Effector memory CD8-positive, alpha-beta T cell (primary cell): Measurements from ENCODE around the gene SLC6A17.

Source experiments
- ATAC-seq: fragments of 150-1000 bp; cut with Tn5 transposase; replicated peaks from 2 replicates; pipeline ENCODE4 v1.10.0; 2021; ENCODE audit warnings: mild to moderate bottlenecking, moderate library complexity
- DNase-seq, 3 experiments: peaks; one replicate each; pipeline ENCODE4 v3.0.0; 2021
- H3K27ac Mint-ChIP-seq, 2 donors: one replicate each; pipeline ENCODE4 v1.8.0; 2022; ENCODE audit warnings: mild to moderate bottlenecking in 2 of 2, mixed read lengths in 2 of 2, moderate library complexity in 2 of 2
- H3K27me3 Mint-ChIP-seq, 2 donors: one replicate each; pipeline ENCODE4 v1.8.0; 2022; ENCODE audit warnings: mixed read lengths in 2 of 2
- H3K36me3 Mint-ChIP-seq: one replicate; pipeline ENCODE4 v1.8.0; 2022; ENCODE audit warnings: mild to moderate bottlenecking, moderate library complexity, mixed read lengths; ENCODE audit not compliant: insufficient read depth
- H3K4me1 Mint-ChIP-seq, 2 donors: one replicate each; pipeline ENCODE4 v1.8.0; 2022; ENCODE audit warnings: low read depth in 2 of 2, mixed read lengths in 2 of 2
- H3K4me3 Mint-ChIP-seq, 2 donors: one replicate each; pipeline ENCODE4 v1.8.0; 2022; ENCODE audit warnings: mild to moderate bottlenecking in 2 of 2, mixed read lengths in 2 of 2, moderate library complexity in 2 of 2
- H3K9me3 Mint-ChIP-seq, 2 donors: one replicate each; pipeline ENCODE4 v1.8.0; 2022; ENCODE audit warnings: mixed read lengths in 2 of 2

The SLC6A17 gene

DNA sequence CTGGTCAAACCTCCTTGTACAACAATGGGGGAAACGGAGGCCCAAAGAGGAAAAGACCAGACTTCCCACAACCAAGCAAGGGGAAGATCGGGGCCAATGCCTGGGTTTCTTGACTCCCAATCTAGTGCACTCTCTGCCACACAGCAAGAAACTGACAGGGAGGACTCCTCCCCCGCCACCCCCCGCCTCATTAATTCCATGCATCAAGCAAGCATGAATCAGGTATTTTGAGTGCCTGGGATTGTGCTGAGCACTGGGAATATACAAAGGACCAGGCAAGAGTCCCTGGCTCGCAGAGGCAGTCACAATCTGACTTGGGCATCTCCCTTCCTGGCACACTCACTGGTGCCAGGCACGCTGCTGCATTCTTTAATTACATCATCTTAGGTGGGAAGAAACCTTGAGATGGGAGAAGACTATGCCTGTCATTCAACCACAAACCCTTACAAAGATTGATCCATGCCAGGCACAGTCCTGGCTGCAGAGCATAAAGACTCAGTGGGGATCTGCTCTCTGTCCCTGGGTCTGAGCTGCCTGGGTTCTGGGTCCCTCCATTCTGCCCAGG is 55.4 kb downstream of the SLC6A17 start:
- Mint-ChIP-seq H3K27me3 (no peaks in the 10 kb centered on the region), H3K4me3 (no peak overlapping the region), H3K4me1 (peaks cover 13 to 24% of the 10 kb centered on the region in 2 donors), H3K27ac (no peak overlapping the region), H3K9me3 (no peaks in the 10 kb centered on the region), H3K36me3 (peaks cover 7% of the 10 kb centered on the region)
- no peak for DNase-seq
- ATAC-seq, result no peak

DNA sequence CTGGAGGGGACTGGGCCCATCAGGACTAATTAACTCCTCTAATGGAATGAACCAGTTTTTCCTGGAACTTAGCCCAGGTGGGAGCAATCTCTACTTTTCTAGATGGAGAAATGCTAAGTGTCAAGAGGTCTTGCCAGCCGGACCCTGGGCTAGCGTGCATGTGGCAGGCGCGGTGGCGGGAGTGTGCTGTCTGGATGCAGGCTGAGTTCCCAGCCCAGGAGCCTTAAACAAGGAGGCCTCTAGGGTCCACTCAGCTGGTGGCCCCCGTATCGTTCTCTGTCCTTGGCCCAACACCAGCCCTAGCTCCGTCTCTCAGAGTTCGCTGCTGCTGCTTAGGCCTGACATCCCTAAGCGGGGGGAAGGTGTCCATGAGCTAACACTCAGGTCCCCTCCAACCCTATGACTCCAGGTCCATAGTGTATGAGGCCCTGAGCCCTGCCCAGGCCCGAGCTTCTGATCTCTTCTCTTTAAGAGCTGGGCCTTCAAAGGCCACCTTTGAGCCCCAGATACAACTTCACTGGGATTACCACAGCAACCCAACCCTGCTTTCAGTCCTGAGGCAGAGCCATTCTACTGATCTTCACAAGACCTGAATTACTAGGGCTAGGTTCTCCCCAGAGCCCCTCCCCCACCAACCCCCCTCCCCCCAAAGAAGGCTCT is 56.1 kb downstream of the SLC6A17 start:
- H3K27ac Mint-ChIP-seq, result no peak overlapping the region
- H3K36me3 Mint-ChIP-seq, result peaks cover 12% of the 10 kb centered on the region
- H3K9me3 Mint-ChIP-seq, result no peaks in the 10 kb centered on the region
- no peak for ATAC-seq
- no peaks in the 10 kb centered on the region for H3K27me3 Mint-ChIP-seq
- H3K4me3 Mint-ChIP-seq, result no peak overlapping the region
- DNase-seq, result no peak
- H3K4me1 Mint-ChIP-seq, result peaks cover 18 to 26% of the 10 kb centered on the region in 2 donors

DNA sequence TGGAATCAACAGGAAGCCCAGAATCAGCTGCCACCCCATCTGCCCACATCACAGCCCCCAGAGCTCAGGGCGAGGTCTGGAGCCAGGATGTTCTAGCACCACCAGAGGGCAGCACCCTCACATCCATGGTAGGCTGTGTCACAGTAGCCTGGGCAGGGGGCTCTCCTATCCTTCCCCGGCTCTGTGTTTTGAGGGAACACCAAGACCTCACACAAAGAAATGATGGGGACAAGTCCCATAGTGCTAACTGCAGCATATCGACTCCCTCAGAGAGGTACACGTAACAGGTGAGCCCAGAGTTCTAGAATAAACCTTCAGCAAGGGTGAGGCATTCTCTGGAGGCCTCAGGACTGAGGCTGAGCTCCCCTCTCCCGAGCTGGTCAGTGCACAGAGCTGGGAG is 57.5 kb downstream of the SLC6A17 start:
- no peak overlapping the region for H3K4me3 Mint-ChIP-seq
- H3K27ac Mint-ChIP-seq, result peak overlapping the region in 1 of 2 donors; percentile 27
- ATAC-seq (peak; percentile 16), DNase-seq (peak; percentile 70 to 74 (median 71))
- H3K4me1 Mint-ChIP-seq, result peaks cover 23 to 30% of the 10 kb centered on the region in 2 donors
- peaks cover 16% of the 10 kb centered on the region for H3K36me3 Mint-ChIP-seq
- no peaks in the 10 kb centered on the region for H3K9me3 Mint-ChIP-seq
- H3K27me3 Mint-ChIP-seq, result no peaks in the 10 kb centered on the region

DNA sequence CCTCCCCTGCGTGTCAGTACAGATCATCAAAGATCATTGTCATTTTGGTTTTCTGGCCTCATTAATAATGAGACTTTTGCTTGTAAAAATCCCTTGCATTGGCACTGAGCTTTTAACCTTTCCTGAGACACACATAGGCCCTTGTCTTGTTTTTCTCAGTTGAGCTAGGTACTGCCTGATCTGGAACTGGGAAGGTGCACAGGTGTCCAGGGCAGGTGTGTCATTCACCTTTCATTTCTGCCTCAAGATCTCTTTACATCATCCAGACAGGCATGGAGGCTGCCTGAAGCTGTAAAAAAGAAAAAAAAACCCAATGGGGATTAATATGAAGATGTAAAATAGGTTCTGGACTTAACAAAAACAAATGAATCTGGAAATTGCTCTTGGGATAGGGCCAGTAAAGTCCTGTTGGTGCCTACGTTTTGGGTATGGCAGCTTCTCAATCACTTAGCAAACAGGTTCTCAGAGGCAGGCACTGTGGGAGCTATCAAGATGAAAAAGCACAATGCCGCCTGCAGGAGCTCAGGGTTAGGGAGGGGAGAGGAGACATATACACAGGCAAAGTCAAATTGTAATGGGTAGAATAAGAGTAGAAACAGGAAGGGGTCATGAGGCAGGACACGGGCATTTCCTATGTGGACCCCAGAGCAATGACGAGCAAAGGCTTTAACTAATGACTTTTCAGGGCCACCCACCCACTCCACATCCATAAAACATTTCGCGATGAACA is 58.8 kb downstream of the SLC6A17 start:
- H3K4me3 Mint-ChIP-seq, result peak overlapping the region; percentile 70 to 89
- ATAC-seq (no peak), DNase-seq (no peak)
- H3K4me1 Mint-ChIP-seq, result peaks cover 30 to 33% of the 10 kb centered on the region in 2 donors
- peaks cover 16% of the 10 kb centered on the region for H3K36me3 Mint-ChIP-seq
- H3K9me3 Mint-ChIP-seq, result no peaks in the 10 kb centered on the region
- H3K27ac Mint-ChIP-seq, result peak overlapping the region; percentile 92 to 96
- no peaks in the 10 kb centered on the region for H3K27me3 Mint-ChIP-seq

DNA sequence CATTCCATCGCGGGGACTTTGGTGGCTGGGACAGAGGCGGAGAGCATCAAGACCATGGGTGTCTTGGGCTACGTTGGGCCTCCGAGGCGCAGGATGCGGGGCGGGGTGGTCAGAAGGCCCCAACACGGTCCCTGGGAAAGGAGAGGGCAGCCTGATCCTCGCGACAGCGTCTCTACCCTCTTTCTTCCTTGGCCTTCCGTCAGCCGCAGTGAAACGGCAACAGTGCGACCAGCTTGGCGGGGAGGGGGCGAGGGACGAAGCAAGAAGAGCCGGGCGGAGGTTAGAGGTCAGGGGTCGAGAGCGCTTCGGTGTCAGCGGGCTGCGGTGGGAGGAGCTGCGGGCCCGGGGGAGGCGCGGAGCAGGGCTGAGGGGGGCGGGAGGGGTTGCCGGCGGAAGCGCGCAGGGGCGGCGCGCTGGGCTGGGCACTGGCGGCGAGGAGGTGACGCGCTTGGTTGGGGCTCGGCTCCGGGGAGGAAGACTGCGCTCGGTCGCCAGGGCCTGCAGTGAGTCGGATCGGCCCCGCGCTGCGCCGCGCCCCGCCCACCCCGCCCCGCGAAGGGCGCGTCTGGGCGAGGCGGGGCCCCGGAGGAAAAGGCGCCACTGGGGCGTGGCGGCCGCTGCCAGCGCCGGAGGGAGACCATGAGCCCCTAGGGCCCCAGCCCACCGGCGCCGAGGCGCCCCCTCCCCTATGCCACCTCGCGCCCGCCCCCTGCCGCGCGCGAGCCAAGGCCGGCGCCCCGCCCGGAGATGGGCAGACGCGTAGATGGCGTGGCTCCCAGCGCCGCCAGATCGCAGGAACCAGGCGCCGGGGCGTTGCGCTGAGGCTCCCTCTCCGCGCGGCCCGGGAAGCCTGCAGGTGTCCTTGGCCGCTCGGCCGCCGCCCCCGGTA is 59.7 kb downstream of the SLC6A17 start, which contains the start of gene KCNC4:
KCNC4 (plus strand) TSS at position 600 of the 889 bp plus-strand sequence. CDS start 1,186 bp downstream, outside the sequence.
- H3K4me3 Mint-ChIP-seq, result peak within 1 kb of the TSS; percentile 92 to 93
- ATAC-seq, result peak; percentile 87
- no peaks in the 10 kb centered on the region for H3K27me3 Mint-ChIP-seq
- peak; percentile 81 to 87 (median 85) for DNase-seq
- peaks cover 30 to 33% of the 10 kb centered on the region in 2 donors for H3K4me1 Mint-ChIP-seq
- no peaks in the 10 kb centered on the region for H3K9me3 Mint-ChIP-seq
- peaks cover 16% of the 10 kb centered on the region for H3K36me3 Mint-ChIP-seq
- peak within 1 kb of the TSS; percentile 93 to 96 for H3K27ac Mint-ChIP-seq

DNA sequence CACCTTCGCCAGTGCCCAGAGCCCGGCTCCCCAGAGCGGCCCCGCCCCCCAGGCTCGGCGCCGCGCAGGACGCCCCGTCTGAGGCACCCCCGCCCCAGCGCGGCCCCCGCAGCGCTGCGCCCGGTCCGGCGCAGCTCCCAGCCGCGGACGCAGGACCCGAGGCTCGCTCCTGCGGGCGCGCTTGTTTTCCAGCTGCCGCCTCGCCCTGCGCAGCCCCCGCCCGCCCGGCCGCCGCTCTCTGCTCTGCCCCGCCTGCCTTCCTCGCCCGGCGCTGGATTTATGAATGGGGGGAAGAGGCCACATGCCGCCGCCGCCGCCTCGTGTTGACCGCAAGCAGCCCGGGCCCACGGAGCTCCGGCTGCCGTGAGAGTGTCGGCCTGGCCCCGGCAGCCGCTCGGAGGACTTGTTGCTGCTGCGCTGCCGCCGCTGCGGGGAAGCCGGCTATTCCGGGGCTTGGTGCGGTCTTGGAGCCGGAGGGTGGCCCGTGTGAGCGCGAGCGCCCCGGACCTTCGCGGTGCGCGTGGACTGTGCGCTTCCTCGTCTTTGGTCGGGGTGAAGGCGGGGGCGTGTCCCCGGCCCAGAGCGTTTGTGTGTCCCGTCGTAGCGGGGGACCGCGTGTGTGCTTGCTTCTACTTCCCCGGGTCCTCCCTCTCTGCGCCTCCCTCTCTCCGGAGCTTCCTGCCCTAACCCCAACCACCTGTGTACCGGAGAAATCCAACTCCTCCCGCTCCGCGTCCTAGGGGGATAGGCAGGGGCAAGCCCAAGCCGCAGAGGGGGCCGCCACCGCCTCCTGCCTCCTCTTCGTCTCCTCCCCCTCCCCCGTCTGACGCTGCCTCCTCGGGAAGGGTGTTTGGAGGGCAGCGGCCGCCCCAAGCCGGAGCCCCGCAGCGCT is 60.6 kb downstream of the SLC6A17 start:
- H3K9me3 Mint-ChIP-seq, result no peaks in the 10 kb centered on the region
- peak; percentile 37 to 44 (median 42) for DNase-seq
- H3K27me3 Mint-ChIP-seq, result no peaks in the 10 kb centered on the region
- peaks cover 30 to 33% of the 10 kb centered on the region in 2 donors for H3K4me1 Mint-ChIP-seq
- ATAC-seq, result peak; percentile 23
- H3K27ac Mint-ChIP-seq, result peak overlapping the region; percentile 90 to 93
- peaks cover 16% of the 10 kb centered on the region for H3K36me3 Mint-ChIP-seq
- H3K4me3 Mint-ChIP-seq, result peak overlapping the region; percentile 92 to 93

DNA sequence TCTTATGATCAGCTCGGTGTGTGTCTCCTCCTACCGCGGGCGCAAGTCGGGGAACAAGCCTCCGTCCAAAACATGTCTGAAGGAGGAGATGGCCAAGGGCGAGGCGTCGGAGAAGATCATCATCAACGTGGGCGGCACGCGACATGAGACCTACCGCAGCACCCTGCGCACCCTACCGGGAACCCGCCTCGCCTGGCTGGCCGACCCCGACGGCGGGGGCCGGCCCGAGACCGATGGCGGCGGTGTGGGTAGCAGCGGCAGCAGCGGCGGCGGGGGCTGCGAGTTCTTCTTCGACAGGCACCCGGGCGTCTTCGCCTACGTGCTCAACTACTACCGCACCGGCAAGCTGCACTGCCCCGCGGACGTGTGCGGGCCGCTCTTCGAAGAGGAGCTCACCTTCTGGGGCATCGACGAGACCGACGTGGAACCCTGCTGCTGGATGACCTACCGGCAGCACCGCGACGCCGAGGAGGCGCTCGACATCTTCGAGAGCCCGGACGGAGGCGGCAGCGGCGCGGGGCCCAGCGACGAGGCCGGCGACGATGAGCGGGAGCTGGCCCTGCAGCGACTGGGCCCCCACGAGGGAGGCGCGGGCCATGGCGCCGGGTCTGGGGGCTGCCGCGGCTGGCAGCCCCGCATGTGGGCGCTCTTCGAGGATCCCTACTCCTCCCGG is 61.3 kb downstream of the SLC6A17 start:
- Mint-ChIP-seq H3K27ac (peak overlapping the region; percentile 90 to 93), H3K27me3 (no peaks in the 10 kb centered on the region), H3K4me3 (peak overlapping the region; percentile 92 to 93), H3K36me3 (peaks cover 16% of the 10 kb centered on the region), H3K9me3 (no peaks in the 10 kb centered on the region), H3K4me1 (peaks cover 30 to 33% of the 10 kb centered on the region in 2 donors)
- ATAC-seq (peak; percentile 4), DNase-seq (peak in 2 of 3 experiments; percentile 17 to 24)

DNA sequence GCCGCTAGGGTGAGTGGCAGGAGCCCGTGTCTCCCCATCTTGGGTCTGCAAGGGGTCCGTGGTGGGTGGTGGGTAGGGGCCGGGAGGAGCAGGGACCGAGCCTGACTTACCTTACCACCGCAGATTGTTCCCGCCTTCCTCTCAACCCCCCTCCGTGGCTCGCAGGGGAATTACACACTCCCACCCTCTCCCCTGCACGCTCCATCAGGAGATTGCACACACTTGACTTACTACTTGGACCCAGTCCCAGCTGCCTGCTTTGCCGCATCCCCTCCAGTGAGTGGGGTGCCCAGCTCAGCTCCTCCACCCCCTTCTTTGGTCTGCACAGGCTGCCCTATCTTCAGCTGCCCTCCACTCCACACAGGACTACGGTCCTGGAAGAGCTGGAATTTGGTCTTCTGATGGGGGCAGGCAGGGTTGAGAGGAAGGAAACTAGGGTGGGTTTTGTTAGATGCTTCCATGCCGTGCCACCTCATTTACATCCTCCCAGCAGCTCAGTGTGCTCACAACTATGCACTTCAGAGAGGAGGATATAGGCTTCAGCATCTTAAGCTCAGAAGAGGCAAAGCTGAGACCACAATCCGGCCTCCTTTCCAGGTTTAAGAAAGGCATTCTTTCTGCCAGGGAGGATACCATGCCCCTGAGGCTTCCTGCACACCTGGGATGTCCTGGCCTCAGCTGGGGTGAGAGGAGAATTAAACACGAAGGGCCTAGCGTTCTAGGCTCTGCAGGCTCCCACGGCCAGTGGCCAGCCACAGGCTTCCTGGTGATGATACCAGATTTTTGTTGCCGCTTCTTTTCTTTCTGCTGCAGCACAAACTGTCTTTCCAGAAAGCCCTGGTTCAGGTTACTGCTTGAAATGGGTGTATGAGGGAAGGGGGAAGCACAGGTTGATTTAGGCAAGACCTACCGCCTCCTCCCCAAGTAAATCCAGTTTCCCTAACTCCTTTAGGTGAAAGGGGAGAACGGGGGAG is 62.2 kb downstream of the SLC6A17 start:
- DNase-seq (no peak), ATAC-seq (no peak)
- H3K9me3 Mint-ChIP-seq, result no peaks in the 10 kb centered on the region
- H3K36me3 Mint-ChIP-seq, result peaks cover 14% of the 10 kb centered on the region
- peak overlapping the region; percentile 83 to 93 for H3K4me3 Mint-ChIP-seq
- H3K27ac Mint-ChIP-seq, result no peak overlapping the region
- H3K27me3 Mint-ChIP-seq, result no peaks in the 10 kb centered on the region
- H3K4me1 Mint-ChIP-seq, result peaks cover 26 to 31% of the 10 kb centered on the region in 2 donors

DNA sequence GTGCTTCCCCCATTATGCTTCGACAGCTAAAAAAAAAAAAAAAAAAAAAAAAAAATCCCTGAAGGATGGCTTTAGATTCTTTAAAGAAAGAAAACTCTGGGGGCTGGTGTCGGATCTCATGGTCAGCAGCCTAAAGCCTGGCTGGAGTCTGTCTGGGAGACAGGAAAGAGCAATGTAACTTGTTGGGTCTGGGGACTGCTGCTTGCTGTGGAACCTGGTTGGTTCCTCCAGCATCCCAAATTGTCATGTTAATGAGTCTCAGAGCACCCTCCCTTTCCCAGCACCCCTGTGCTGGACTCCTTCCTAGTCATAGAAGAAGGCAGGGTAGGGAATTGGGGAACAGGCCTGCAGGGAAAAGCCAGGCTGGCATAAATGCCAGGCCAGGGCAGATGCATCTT is 62.8 kb downstream of the SLC6A17 start:
- Mint-ChIP-seq H3K36me3 (peaks cover 13% of the 10 kb centered on the region), H3K27me3 (no peaks in the 10 kb centered on the region), H3K4me1 (peaks cover 24 to 28% of the 10 kb centered on the region in 2 donors), H3K4me3 (peak overlapping the region in 1 of 2 donors; percentile 83), H3K27ac (peak overlapping the region in 1 of 2 donors; percentile 67), H3K9me3 (no peaks in the 10 kb centered on the region)
- DNase-seq (no peak), ATAC-seq (no peak)

DNA sequence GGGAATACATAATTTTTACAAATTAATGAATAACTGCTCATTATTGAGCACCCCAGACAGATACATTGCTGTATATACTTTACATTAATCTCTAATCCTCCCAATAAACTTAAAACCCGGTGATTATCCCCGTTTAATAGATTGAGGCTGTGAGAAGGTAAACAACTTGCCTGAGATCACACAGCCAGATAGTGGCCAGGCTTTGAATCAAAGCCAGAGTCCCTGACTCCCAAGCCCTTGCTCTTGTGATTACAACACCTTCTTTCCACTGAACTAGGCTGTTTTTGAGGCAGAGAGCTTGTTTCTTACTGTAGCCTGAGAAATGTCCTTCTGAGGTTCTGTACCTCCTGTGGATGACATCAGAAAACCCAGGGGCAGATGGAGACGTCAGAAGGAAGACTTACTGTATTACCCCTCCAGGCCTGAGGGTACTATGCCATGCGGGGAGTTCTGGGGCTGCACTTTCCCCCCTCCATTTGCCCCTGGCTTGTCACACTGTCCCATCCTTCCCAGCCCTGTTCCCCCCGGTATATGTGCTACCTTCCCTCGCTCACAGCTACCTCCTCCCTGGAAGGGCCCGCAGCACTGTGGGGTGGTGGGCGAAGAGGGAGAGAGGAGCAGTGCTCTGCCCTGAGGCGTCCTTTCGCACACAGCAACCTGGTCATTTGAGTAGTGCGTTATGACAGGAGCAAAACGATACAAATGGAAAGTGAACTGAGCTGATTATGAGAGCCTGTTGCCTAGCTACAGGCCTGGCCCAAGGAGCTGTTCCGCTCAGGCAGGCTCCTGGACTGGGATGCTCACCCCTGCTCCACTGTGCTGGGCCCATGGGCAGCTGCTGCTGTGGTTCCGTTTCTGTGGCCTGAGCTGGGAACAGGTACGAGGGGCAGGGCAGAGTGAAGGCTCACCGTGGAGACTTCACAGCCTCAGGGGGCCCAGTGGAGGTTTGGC is 64.4 kb downstream of the SLC6A17 start:
- no peaks in the 10 kb centered on the region for H3K9me3 Mint-ChIP-seq
- H3K4me1 Mint-ChIP-seq, result peaks cover 18 to 19% of the 10 kb centered on the region in 2 donors
- H3K27me3 Mint-ChIP-seq, result no peaks in the 10 kb centered on the region
- peaks cover 9% of the 10 kb centered on the region for H3K36me3 Mint-ChIP-seq
- no peak for ATAC-seq
- no peak for DNase-seq
- H3K27ac Mint-ChIP-seq, result peak overlapping the region in 1 of 2 donors; percentile 2
- no peak overlapping the region for H3K4me3 Mint-ChIP-seq
